ENCODE results near the gene PLAAT2.

Gene PLAAT2

DNA sequence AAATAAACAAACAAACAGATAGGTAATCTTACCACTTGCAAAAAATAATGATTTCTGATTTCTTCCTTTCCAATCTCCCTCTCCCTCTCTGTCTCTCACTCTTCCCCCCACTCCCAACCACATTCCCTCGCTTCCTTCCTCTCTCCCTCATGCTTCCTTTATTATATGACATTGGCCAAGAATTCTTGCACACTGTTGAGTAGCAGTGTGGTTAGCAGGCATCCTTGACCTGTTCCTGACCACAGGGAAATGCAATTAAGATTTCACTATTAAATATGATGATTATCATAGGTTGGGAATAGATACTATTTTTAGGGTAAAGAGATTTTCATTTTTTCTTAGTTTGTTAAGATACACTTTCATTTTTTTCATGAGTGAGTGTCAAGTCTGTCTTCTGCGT is 41.3 kb downstream of the PLAAT2 start:
- ChIA-PET POLR2A (no interaction called here), CTCF (no interaction called here)
- TF ChIP-seq SUZ12 (IDR thresholded peaks at IDR 0.05) (no peak), ELF4 (IDR thresholded peaks at IDR 0.05) (no peak), NFRKB (IDR thresholded peaks at IDR 0.05) (no peak), L3MBTL2 (conservative IDR thresholded peaks at IDR 0.05) (no peak), SP1 (IDR thresholded peaks at IDR 0.05) (no peak), CTBP1 (IDR thresholded peaks at IDR 0.05; ENCODE audit: borderline replicate concordance) (no peak), FOXA1 (IDR thresholded peaks at IDR 0.05) (no peak), FOXK2 (IDR thresholded peaks at IDR 0.05) (no peak)
- TF ChIP-seq, protein P1, sequence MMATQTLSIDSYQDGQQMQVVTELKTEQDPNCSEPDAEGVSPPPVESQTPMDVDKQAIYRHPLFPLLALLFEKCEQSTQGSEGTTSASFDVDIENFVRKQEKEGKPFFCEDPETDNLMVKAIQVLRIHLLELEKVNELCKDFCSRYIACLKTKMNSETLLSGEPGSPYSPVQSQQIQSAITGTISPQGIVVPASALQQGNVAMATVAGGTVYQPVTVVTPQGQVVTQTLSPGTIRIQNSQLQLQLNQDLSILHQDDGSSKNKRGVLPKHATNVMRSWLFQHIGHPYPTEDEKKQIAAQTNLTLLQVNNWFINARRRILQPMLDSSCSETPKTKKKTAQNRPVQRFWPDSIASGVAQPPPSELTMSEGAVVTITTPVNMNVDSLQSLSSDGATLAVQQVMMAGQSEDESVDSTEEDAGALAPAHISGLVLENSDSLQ (IDR thresholded peaks at IDR 0.05) = no peak
- no peak for DNase-seq (ENCODE audit: extremely low spot score)

DNA sequence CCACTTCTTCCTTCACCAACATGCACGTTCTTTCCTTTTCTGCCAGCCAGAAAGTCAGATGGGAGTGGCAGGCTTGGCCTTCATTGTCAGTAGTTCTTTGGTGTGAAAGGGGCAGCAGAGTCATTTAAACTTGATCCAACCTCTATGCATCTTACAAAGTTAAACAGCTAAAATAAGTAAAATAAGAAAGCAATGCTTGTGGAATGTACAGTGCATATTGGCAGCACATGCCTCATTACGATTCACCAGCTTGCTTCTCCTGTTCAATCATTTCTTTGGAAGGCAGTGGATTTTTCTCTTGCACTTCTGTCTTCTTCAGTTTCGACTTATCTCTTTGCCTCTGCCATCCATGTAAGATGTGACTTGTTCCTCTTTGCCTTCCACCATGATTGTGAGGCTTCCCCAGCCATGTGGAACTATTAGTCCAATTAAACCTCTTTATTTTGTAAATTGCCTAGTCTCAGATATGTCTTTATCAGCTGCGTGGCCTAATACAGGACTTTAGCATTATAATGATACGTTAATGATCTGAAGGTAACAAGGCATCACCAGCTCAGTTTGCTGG is 42.5 kb downstream of the PLAAT2 start:
- TF ChIP-seq FOXM1 (IDR thresholded peaks at IDR 0.05; ENCODE audit: borderline replicate concordance) (no peak), LEF1 (IDR thresholded peaks at IDR 0.05; ENCODE audit: borderline replicate concordance) (no peak), FOXK2 (IDR thresholded peaks at IDR 0.05) (no peak), L3MBTL2 (conservative IDR thresholded peaks at IDR 0.05) (no peak), SP1 (IDR thresholded peaks at IDR 0.05) (no peak), HDGF (IDR thresholded peaks at IDR 0.05; ENCODE audit: borderline replicate concordance) (no peak), ZNF384 (IDR thresholded peaks at IDR 0.05) (no peak), NFRKB (IDR thresholded peaks at IDR 0.05) (no peak), FOXA1 (IDR thresholded peaks at IDR 0.05) (no peak), BHLHE40 (IDR thresholded peaks at IDR 0.05; ENCODE audit: borderline replicate concordance) (no peak)
- TF ChIP-seq, protein P1 (IDR thresholded peaks at IDR 0.05) = no peak
- POLR2A ChIA-PET = no interaction called here
- CTCF ChIA-PET = no interaction called here
- no peak for DNase-seq (ENCODE audit: extremely low spot score)

DNA sequence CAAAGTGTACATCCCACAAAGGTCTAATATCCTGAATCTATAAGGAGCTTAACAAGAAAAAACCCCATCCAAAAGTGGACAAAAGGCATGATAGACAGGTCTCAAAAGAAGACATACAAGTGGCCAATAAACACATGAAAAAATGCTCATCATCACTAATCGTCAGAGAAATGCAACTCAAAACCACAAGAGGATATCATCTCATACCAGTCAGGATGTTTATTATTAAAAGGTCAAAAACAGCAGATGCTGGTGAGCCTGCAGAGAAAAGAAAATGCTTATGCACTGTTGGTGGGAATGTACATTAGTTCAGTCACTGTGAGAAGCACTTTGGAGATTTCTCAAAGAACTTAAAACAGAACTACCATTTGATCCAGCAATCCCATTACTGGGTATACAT is 44.6 kb downstream of the PLAAT2 start:
- no peak for DNase-seq (ENCODE audit: extremely low spot score)
- ChIA-PET CTCF (no interaction called here), POLR2A (no interaction called here)
- TF ChIP-seq, protein P1 (IDR thresholded peaks at IDR 0.05) = no peak
- TF ChIP-seq FOXK2 (IDR thresholded peaks at IDR 0.05) (no peak), BHLHE40 (IDR thresholded peaks at IDR 0.05; ENCODE audit: borderline replicate concordance) (no peak), SP1 (IDR thresholded peaks at IDR 0.05) (no peak), LEF1 (IDR thresholded peaks at IDR 0.05; ENCODE audit: borderline replicate concordance) (no peak), L3MBTL2 (conservative IDR thresholded peaks at IDR 0.05) (no peak), FOXM1 (IDR thresholded peaks at IDR 0.05; ENCODE audit: borderline replicate concordance) (no peak), ARNT (IDR thresholded peaks at IDR 0.05) (no peak), ELF4 (IDR thresholded peaks at IDR 0.05) (no peak), FOXA1 (IDR thresholded peaks at IDR 0.05) (no peak), TARDBP (IDR thresholded peaks at IDR 0.05) (no peak), HDGF (IDR thresholded peaks at IDR 0.05; ENCODE audit: borderline replicate concordance) (no peak), CTBP1 (IDR thresholded peaks at IDR 0.05; ENCODE audit: borderline replicate concordance) (no peak), ZNF384 (IDR thresholded peaks at IDR 0.05) (no peak), SUZ12 (IDR thresholded peaks at IDR 0.05) (no peak), NFRKB (IDR thresholded peaks at IDR 0.05) (no peak)

DNA sequence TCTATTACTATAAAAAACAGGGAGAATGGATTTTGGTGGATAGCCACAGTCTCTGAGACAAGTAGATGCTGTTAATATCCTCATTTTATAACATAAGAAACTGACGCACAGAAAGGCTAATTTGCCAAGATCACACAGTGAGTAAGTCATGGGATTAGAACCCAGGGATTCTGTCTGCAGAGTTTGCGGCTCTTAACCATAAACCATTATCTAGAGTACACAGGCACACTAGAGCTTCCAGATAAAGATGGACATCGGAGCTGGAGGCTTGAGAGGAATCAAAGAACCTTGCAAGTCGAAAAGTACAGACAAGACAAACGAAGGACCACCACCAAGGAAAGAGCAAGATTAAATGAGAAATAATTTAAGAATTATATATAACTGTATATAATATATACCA is 46.0 kb downstream of the PLAAT2 start:
- no peak for TF ChIP-seq FOXK2 (IDR thresholded peaks at IDR 0.05)
- TF ChIP-seq ARNT (IDR thresholded peaks at IDR 0.05) = no peak
- no peak for TF ChIP-seq SP1 (IDR thresholded peaks at IDR 0.05)
- TF ChIP-seq SUZ12 (IDR thresholded peaks at IDR 0.05) = no peak
- no peak for TF ChIP-seq ELF4 (IDR thresholded peaks at IDR 0.05)
- no peak for TF ChIP-seq NFRKB (IDR thresholded peaks at IDR 0.05)
- ChIA-PET CTCF (no interaction called here), POLR2A (no interaction called here)
- DNase-seq (ENCODE audit: extremely low spot score) = no peak

DNA sequence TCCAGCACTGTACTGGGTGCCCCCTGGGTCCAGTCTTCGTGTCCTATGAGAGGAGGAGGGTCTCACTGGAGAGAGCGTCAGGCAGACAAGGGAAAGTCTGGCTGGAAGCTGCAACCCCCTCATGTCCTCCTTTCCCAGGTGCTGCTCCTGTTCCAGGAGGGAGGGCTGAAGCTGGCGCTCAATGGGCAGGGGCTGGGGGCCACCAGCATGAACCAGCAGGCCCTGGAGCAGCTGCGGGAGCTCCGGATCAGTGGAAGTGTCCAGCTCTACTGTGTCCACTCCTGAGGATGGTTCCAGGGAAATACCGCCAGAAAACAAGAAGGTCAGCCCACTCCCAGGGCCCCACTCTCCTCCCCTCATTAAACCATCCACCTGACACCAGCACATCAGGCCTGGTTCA is 47.1 kb downstream of the PLAAT2 start:
- CTCF ChIA-PET = interaction anchor here (0.6 kb wide), 1 partner anchor 256 kb away, joined by 3 read pairs; no protein-coding TSS in a partner anchor
- TF ChIP-seq LEF1 (IDR thresholded peaks at IDR 0.05; ENCODE audit: borderline replicate concordance) (no peak), CTBP1 (IDR thresholded peaks at IDR 0.05; ENCODE audit: borderline replicate concordance) (no peak), FOXK2 (IDR thresholded peaks at IDR 0.05) (no peak), SUZ12 (IDR thresholded peaks at IDR 0.05) (no peak), TARDBP (IDR thresholded peaks at IDR 0.05) (no peak), L3MBTL2 (conservative IDR thresholded peaks at IDR 0.05) (no peak), HDGF (IDR thresholded peaks at IDR 0.05; ENCODE audit: borderline replicate concordance) (no peak), ARNT (IDR thresholded peaks at IDR 0.05) (no peak), ELF4 (IDR thresholded peaks at IDR 0.05) (no peak), ZNF384 (IDR thresholded peaks at IDR 0.05) (no peak)
- POLR2A ChIA-PET = no interaction called here
- DNase-seq (ENCODE audit: extremely low spot score) = no peak

DNA sequence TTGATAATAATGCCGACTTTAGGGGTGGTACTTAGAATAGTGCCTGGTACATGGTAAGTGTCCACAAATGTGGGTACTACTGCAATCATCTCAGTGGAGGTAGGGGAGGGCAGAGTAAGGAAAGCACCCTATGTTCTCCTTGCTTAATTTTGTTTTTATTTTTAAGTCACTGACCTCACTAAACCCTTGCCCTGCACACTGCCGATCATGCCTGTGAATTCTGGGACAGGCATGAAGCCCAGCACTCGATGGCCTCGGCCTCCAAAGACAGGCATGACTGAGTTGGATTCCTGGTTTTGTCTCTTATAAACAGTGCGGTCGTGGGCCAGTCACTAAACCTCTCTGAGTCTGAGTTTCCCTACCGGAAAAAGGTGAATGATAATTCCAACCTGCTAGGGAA is 50.4 kb downstream of the PLAAT2 start:
- no peak for DNase-seq (ENCODE audit: extremely low spot score)
- ChIA-PET POLR2A (no interaction called here), CTCF (no interaction called here)
- TF ChIP-seq CTBP1 (IDR thresholded peaks at IDR 0.05; ENCODE audit: borderline replicate concordance) (no peak), FOXM1 (IDR thresholded peaks at IDR 0.05; ENCODE audit: borderline replicate concordance) (no peak), HDGF (IDR thresholded peaks at IDR 0.05; ENCODE audit: borderline replicate concordance) (no peak), FOXK2 (IDR thresholded peaks at IDR 0.05) (no peak)

All from HEK293T (cell line).